T-helper 1 cell treated with Interleukin-12 subunit alpha and Interleukin-12 subunit beta and Interleukin-4 antibody, amounts not matched to agents 30 ng/mL and 1 ng/mL, for 36 hours (primary cell): ENCODE measurements around the gene CSTPP1. TPM values are rescaled to one million over a fixed set of nuclear protein-coding genes. Genes with fewer than 3 reads are reported as not detected.

Experiments used
- intact Hi-C: fragments of 100-400 bp; cut with micrococcal nuclease; formaldehyde crosslinking; loops from one replicate; pipeline ENCODE4 v1.15.1; 2024
- total RNA-seq: library from RNA; stranded (reverse); gene quantifications from 2 replicates; pipeline ENCODE4 v1.2.3, GENCODE V29; 2022

The CSTPP1 gene
- total RNA-seq, 1 donor from 2014 or later: 21.5 TPM

DNA sequence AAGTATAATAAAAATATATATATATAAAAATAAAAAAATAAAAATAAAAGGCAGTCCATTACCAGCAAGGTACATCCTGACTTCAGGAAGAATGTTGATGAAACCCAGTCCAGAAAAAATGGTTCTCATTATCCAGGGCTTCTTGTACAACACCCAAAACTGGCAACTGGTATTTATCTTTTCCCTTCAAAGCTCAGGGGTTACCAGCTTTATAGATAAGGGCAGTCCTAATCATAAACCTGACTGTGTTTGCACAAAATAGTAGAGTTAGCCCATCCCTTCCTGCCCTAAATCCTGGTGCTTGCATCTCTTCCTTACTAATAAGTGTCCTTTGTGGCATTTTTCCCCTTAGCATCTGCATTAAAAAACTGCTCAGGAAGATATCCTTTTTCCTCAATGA is 97.5 kb downstream of the CSTPP1 start:
- intact Hi-C loops: no loop called here

DNA sequence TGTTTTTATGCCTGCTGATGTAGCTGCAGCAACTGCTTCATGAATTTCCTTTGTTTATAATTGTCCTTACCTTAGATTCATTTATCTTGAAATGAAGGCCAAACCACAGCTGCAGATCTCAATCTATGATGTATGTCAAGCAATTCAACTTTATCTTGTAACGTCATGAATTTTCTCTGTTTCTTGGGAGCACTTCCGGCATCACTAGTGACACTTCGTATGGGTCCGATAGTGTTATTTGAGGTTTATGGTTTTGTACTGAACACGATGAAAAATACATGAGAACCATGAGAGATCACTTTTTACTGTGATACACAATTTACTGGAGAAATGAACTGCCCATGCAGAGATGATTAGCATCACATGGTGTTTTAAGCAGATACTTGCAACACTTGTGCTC is 98.5 kb downstream of the CSTPP1 start:
- intact Hi-C loops: loop anchor here (1.0 kb wide), 1 partner anchor 8 kb away; no protein-coding TSS in a partner anchor

DNA sequence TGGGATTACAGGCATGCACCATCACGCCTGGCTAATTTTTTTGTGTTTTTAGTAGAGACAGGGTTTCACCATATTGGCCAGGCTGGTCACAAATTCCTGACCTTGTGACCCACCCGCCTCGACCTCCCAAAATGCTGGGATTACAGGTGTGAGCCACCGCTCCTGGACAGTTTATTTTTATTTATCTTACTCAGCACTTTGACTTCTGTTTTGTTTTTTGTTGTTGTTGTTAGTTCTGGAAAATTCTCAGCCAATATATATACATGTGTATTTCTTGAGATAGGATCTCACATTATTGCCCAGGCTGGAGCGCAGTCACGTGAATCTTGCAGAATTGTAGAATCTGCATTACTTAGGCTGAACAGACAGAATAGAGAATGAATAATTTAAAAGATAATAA is 107.6 kb downstream of the CSTPP1 start:
- intact Hi-C loops: no loop called here

DNA sequence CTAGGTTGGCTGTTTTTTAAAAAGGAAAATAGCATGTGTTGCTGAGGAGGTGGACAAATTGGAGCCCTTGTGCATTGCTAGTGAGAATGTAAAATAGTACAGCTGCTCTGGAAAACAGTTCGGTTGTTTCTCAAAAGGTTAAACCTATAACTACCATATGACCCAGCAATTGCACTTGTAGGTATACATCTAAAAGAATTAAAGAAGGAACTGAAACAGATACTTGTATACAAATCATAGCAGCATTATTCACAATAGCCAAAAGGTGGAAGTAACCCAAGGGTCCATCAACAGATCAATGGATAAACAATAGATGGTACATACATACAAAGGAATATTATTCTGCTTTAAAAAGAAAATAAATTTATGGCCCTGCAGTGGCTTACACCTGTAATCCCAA is 111.4 kb downstream of the CSTPP1 start:
- intact Hi-C loops: no loop called here

DNA sequence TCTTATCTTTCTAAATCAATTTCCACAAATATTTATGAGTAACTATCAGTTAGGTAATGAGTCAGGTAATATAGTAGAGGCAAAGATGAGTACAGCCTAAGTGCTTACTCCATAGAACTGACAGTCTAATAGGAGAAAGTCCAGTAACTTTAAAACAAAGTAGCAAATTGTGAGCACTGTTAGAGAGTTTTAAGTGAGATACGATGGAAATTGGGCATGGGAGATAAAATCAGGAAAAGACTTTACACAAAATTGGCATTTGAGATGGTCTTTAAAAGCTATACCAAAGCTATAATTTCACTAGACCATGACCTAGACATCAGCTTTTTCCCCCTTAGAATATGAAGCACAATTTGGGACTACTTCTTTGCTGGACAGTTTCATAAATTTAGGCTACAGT is 113.7 kb downstream of the CSTPP1 start:
- intact Hi-C loops: no loop called here

DNA sequence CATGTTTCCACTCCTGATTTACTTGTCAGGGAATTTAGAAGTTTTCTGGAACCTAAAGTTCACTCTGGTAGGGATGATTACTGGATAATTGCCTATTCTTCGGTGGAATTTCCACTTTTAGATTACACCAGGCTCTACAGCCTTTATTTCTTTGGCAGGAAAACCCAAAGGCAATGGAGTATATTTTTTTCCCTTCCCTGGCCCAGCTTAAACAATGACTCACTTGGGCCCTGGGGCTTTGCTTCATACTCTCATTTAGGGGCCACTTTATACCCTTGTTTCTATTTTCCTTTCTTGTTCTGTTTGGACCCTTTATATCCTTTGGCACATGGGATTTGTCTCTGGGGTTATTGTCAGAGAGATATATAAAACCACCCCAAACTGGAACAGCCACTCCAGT is 114.7 kb downstream of the CSTPP1 start:
- intact Hi-C loops: no loop called here

DNA sequence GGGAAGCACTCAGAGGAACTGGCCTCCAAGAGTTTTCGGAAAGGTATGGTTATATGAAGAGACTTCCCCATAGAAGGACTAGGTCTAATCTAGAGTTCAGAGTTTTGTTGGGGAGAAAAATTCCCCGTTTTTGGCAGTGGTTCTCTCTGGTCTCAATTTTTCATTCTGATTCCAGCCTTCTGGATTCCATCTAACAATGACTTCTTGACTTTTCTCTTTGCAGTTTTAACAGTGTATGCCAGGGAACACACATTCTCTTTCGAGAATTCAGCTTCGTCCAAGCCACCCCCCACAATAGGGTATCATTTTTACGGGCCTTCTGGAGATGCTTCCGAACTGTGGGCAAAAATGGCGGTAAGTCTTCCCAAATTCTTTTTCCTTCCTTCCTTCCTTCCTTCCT is 115.6 kb downstream of the CSTPP1 start:
- intact Hi-C loops: no loop called here

DNA sequence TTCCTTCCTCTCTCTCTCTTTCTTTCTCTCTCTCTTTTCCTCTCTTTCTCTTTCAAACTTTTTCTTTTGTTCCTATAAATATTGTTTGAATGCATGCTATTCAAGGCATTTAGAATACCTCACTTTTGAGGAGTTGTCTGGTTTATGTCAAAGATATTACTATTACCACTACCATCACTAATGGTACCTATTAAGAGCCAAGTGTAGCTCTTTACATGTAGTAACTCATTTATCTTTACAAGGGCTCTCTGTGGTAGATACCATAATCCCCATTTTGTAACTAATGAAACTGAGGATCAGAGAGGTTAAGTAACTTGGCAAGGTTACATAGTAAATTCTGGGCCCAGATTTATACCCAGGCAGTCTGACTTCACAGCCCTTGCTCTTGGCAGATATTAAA is 116.0 kb downstream of the CSTPP1 start:
- intact Hi-C loops: no loop called here

DNA sequence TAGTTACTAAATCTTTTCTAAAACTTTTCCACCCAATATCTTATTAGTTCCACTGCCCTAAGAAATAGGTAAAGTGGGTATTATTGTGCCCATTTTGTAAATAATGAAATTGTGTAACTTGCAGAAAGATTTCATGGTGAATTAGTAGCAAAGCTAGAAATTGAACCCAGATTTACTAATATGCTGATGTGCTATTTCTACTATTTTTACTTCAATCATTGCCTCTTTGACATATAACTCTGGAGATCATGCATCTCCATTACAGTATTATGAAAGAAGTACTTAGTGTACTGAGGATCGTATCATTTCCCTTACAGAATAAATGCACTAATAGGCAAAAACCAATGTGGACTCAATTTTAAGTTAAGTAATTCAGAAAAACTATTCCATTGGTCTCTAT is 119.0 kb downstream of the CSTPP1 start:
- intact Hi-C loops: no loop called here

DNA sequence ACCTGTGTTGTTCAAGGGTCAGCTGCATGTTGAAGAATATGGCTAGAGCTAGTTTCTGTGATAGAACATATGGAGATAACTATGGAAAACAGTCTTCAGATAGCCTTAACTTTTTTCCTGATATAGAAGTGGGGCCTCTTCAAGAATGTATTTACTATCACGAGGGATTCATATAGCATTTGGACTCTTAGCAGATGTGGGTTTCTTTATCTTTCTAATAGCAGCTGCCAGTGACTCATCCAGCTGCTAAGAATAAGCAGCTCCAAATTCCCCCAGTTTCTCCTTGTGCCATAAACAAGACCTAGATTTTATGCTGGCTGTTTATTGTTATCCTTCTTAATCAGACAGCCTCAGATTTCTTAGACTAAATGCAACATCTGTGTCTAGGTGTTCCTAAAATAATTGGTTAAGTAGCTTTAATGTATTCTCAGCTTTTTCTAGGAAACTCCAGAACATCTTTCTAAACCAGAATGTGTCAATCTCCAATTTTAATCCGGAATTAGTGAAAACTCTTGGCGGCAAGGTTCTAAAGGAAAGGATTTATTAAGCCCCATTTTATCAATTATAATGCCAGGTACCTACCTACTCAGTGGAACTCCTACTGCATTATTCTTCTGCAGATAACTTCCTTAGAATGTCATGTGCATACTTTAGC is 119.8 kb downstream of the CSTPP1 start:
- intact Hi-C loops: no loop called here

DNA sequence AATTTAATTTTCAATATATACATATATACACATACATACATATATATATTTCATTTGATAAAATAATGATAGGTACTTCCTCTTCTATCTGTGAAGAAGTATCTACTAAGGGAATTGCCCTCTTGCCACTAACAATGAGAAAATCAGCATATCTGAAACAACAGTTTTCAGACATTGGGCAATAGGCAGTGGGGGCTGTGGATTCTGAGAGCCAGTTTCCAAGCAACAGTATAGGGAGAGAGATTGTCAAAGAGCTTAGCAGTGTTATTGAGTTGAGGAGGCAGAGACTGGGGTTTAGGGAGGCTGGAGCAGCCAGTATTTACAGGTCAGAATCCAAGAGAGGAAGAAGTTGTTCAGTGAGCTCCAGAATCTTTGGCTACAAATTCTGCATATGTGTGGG is 120.8 kb downstream of the CSTPP1 start:
- intact Hi-C loops: no loop called here

DNA sequence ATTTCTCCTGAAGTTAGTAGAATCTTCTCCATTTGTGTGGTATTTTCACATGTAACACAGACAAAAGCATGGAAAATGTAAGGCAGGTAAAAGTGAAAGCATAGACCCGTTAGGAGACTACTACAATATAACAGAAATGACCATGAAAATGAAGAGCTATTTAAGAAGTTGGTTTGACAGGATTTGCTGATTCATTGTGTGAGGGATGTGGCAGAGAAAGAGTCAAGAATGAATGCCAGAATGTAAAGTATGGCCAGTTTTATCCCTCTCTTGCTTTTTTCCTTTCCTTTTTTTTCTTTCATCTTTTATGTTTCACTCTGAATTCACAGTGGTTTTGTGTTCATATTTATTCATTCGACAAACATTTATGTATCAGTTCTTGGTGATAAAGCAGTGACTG is 124.2 kb downstream of the CSTPP1 start:
- intact Hi-C loops: no loop called here

DNA sequence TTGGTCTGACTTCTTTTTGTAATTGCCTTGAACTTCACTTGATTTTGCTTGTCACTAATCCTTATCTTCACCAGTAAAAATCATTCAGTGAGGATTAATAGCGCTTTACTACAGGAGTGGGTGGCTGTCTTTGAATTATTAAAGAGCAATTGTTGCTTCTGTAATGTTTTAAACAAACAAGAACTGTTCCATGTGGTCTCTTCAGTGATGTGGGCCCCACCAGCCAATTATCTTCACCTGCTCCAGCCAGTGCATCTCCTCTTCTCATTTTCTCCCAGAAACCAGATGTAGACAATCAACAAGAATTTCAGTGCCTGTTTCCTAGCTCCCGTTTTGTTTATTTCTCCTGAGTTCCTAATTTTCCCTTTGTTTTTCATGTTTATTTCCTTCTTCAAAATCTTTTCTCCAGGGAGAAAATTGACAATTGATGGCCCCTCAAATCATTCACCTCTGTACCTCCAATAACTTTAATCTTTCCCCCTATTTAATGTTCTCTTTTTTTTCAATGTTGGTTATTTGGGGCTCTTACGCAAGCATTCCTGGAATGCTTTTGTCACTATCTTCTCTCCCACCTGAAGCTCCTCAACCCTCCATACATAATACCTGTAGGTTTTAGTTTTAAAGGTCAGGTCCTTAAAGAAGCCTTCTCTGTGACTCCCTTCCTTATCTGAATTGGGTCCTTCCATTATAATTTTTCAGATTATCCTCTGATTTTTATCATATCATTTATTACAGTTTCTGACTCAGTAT is 125.0 kb downstream of the CSTPP1 start:
- intact Hi-C loops: no loop called here

DNA sequence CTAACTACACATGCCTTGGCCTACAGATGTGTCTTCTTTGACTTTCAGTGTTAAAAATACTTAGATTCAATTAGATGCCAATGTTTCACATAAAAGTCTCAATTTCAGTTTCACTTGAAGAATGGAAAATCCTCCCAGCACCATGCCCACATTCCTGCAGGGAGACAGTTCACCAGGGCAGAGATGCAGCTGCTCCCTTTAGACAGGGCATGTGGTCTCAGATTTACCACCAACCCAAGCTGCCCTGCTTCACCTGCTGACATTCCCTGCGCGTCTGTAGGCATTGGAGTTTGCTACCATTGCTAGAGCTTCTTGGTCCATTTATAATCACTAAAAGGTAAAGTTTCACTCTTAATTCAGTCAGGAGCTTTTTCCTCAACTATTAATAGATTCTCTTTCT is 126.2 kb downstream of the CSTPP1 start:
- intact Hi-C loops: no loop called here

DNA sequence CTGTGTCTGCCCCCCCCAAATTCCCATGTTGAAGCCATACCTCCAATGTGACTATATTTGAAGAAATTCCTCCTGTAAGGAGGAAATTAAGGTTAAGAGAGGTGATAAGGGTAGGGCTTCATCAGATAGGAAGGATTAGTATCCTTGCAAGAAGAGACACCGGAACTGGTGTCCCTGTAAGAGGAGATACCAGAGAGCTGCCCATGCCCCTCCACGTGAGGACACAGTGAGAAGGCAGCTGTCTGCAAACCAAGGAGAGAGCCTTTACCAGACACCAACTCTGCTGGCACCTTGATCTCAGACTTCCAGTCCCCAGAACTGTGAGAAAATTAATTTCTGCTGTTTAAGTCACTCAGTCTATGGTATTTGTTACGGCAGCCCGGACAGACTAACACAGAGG is 130.8 kb downstream of the CSTPP1 start:
- intact Hi-C loops: no loop called here

DNA sequence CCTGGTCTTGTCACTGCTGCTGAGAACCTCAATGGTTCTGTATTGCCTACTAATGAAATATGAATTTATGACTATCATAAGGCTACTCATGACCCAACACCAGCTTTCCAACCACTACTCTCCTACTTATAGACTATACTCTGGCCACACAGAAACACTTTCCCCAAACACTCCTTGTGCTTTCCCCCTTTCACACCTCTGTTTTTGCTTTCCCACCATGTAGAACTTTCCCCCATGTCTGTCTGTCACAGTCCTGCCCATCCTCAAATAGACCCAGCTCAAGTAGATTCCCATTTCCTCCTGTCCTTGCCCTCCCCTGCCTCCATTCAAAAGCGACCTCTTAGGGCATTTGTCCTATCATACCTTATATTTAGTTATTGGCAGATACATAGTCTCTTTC is 134.2 kb downstream of the CSTPP1 start:
- intact Hi-C loops: no loop called here

DNA sequence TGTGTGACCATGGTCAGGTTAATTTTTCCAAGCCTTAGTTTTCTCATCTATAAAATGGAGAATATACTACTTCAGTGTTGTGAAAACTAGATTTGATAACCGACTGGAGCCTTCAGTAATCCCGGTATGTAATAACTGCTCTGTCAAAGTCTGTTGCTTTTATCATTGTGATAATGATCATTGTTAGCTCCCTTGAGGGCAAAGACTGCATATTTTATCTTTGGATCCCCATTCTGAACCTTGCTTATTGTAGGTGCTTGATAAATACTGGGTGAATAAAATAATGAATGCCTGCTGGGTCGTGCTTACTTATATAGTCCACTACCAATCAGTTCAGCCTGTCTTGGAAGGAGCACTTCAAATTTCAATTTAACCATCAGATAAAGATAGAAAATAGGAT is 134.8 kb downstream of the CSTPP1 start:
- intact Hi-C loops: no loop called here

DNA sequence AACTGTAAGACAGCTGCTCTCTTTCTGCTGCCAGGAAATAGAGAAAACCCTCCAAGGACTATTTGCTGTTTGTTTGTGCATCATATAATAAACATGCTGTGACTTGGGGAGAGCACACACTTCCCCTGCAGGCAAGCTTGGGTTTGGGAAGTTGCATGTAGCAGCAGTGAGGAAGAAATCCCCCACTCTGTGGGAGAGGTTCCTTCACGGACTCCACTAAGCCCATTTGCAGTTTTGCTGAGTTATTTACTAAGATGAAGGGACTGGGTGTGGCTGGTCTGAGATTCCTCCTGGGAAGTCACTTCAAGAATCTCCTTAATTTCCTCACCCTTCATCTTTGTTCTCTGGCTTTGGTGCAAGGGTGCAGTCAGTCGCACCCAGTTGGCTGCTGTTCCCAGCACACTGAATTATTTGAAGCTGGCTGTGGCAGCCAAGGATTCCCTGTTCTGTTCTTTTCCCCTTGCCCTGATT is 135.3 kb downstream of the CSTPP1 start:
- intact Hi-C loops: no loop called here

DNA sequence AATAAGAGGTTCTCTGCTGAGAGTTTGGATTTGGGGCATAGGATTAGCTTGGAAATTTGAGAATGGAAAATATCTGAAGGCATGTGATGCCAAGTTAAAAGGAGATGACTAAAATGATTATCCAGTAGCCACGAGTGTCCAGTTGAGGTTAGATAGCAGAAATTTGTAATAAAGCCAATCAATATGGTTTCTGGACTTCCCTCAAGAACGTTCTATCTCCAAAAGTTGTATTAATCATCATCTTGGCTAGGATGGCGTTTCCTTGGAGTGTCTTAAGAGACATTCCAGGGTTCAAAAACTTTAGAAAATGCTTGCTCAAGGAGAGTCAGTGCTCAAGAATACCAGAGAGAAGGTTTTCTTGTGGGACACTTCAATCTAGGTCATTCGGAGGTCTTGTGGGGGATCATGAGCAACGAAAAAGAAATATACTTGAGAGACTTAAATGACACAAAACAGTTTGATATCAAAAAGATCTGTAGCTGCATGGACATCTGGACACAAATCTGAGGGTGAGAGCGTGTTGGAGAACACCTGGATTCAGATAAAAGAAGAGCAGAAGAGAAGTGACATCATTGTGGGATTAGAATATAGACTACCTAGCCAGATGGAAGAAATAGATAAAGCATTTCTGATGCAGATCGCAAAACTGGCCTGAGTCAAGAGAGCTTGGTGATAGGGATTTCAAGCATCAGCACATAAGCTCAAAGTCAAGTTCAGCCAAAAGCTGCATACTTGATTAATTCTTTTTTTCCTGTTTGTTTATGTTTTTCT is 142.4 kb downstream of the CSTPP1 start:
- intact Hi-C loops: no loop called here

DNA sequence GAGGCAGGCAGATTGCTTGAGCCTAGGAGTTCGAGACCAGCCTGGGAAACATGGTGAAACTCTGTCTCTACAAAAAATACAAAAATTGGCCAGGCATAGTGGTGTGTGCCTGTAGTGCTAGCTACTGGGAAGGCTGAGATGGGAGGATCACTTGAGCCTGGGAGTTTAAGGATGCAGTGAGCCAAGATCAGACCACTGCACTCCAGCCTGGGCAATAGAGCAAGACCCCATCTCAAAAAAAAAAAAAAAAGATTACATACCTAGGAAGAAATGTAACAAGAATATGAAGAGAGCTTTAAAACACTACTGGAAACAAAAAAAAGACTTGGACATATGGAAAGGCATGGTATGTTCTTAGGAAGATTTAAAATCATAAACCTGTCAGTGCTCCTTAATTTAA is 144.2 kb downstream of the CSTPP1 start:
- intact Hi-C loops: loop anchor here (5.0 kb wide), 1 partner anchor 803 kb away; the partner anchor contains the start of gene CREB3L1

DNA sequence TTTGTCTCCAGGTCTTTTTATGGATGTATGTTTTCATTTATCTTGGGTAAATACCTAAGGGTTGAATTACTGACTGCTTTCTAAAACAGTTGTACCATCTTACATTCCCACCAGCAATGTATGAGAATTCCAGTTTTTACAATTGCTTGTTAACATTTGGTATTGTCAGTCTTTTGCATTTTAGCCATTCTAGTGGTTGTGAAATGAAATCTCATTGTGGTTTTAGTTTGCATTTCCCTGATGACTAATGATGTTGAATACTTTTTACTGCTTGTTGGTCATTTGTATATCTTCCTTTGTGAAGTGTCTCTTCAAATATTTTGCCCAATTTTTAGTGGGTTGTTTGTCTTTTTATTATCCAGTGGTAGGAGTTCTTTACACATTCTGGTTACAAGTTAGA is 147.4 kb downstream of the CSTPP1 start:
- intact Hi-C loops: loop anchor here (5.0 kb wide), 1 partner anchor 807 kb away; the partner anchor contains the start of gene CREB3L1

DNA sequence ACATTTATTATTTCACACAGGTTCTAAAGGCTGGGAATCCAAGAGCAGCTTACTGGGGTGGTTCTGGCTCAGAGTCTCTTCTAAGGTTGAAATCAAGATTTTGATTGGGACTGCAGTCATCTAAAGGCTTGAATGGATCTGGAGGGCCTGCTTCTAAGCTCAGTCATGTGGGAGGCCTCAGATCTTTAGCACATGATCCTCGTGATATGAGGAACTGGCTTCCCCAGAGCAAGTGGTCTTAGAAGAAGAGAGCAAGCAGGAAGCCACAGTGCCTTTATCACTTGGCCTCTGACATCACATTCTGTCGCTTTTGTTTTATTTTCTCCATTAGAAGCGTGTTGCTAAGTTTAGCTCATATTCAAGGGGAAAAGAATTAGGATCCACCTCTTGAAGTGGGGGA is 151.2 kb downstream of the CSTPP1 start:
- intact Hi-C loops: no loop called here
